SK-N-MC (cell line): ENCODE results near the gene PLVAP.

Source experiments
- DNase-seq: peaks from one replicate; pipeline ENCODE4 v3.0.0-alpha.2; 2011; ENCODE audit warnings: low read depth, low spot score
- H3K27ac ChIP-seq: fragments of 200-600 bp; sonication (generic); 2 replicates; pipeline ENCODE4 v1.5.1; 2016; ENCODE audit warnings: mixed run types
- H3K36me3 ChIP-seq: fragments of 200-600 bp; sonication (generic); 2 replicates; pipeline ENCODE4 v1.6.1; 2017; ENCODE audit warnings: antibody characterized with exemption, low read length, mixed read lengths; ENCODE audit not compliant: insufficient read depth
- H3K4me3 ChIP-seq: fragments of 200-600 bp; sonication (generic); 2 replicates; pipeline ENCODE4 v1.5.1; 2016
- H3K9ac ChIP-seq: fragments of 200-600 bp; sonication (generic); 2 replicates; pipeline ENCODE4 v1.8.0; 2017; ENCODE audit warnings: mixed run types, mixed read lengths; ENCODE audit not compliant: insufficient read length
- H3K9me3 ChIP-seq: fragments of 200-600 bp; sonication (generic); 2 replicates; pipeline ENCODE4 v1.6.1; 2017; ENCODE audit warnings: low read depth, mild to moderate bottlenecking, antibody characterized with exemption, low read length, moderate library complexity, mixed read lengths
- EZH2 ChIP-seq: fragments of 200-600 bp; sonication (generic); IDR thresholded peaks from one replicate; pipeline ENCODE4 v1.6.1; 2017; ENCODE audit warnings: antibody characterized with exemption
- FOXP2 ChIP-seq: optimal IDR thresholded peaks from 2 replicates; pipeline ENCODE3; 2011; ENCODE audit warnings: mild to moderate bottlenecking, moderate library complexity; ENCODE audit not compliant: insufficient read depth; ENCODE audit errors: extremely low read length, control extremely low read depth
- POLR2AphosphoS5 ChIP-seq: IDR thresholded peaks from 2 replicates; pipeline ENCODE4 v1.6.1; 2012; ENCODE audit warnings: mild to moderate bottlenecking, low read depth, low read length, borderline replicate concordance

Gene PLVAP, protein sequence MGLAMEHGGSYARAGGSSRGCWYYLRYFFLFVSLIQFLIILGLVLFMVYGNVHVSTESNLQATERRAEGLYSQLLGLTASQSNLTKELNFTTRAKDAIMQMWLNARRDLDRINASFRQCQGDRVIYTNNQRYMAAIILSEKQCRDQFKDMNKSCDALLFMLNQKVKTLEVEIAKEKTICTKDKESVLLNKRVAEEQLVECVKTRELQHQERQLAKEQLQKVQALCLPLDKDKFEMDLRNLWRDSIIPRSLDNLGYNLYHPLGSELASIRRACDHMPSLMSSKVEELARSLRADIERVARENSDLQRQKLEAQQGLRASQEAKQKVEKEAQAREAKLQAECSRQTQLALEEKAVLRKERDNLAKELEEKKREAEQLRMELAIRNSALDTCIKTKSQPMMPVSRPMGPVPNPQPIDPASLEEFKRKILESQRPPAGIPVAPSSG

DNA sequence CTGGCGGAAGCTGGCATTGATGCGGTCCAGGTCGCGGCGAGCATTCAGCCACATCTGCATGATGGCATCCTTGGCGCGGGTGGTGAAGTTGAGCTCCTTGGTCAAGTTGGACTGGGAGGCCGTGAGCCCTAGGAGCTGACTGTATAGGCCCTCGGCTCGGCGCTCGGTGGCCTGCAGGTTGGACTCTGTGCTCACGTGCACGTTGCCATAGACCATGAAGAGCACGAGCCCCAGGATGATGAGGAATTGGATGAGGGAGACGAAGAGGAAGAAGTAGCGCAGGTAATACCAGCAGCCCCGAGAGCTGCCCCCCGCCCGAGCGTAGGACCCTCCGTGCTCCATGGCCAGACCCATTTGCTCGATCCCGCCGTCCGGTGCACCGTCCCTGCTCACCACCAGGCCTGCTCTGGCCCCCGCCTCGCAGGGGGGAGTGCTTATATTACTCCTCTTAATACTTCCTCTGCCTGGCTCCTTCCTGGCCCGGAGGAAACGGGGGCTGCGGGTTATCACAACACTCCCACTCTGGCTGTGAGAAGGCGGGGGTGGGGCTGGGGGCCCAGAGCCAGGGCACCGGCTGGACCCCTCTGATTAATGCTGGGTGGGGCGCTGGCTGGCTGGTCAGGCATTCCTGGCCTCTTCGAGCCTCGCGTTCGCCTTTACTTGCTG is at the start of gene PLVAP:
PLVAP (minus strand) TSS at position 408 of the 666 bp plus-strand sequence; CDS start at position 354, 54 bp downstream.
- Histone ChIP-seq H3K27ac (no peak within 1 kb of the TSS), H3K36me3 (no peaks in the 10 kb centered on the region), H3K9ac (no peak within 1 kb of the TSS), H3K9me3 (no peaks in the 10 kb centered on the region), H3K4me3 (no peak within 1 kb of the TSS)
- DNase-seq: no peak
- TF ChIP-seq EZH2 (no peak), FOXP2 (no peak), POLR2AphosphoS5 (no peak)

DNA sequence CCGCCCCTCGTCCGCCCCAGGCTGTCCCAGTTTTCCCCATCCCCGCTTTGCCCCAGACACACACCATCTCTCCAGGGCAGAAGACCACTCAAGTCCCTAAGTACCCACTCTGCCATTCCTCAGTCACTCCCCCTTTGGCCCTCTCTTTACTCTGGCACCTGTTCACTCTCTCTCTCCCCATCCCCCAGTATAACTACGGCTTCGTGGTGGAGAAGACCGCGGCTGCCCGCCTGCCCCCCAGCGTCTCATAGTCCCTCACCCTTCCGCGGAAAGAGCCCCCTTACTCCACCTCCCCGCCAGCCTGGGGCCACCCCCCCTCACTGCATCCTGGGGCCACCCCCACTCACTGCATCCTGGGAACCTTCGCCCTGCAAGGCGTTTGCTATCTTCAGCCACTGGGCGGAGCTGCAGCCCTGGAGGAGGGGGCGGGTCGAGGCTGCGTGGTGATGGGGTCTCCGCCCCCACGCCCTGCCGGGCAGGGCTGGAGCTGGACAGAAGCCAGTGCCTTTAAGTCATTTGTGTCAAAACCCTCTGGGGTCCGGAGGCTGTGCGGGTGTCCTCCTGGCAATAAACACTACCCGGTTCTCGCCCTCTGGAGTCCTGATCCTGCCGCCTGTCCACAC is 47.7 kb upstream of the PLVAP start:
- TF ChIP-seq POLR2AphosphoS5 (no peak), EZH2 (no peak), FOXP2 (no peak)
- Histone ChIP-seq H3K27ac (no peak overlapping the region), H3K4me3 (no peak overlapping the region), H3K9me3 (no peaks in the 10 kb centered on the region), H3K36me3 (peaks cover 3% of the 10 kb centered on the region; the same call in 1 of the 2 replicates), H3K9ac (no peak overlapping the region)
- DNase-seq: no peak

DNA sequence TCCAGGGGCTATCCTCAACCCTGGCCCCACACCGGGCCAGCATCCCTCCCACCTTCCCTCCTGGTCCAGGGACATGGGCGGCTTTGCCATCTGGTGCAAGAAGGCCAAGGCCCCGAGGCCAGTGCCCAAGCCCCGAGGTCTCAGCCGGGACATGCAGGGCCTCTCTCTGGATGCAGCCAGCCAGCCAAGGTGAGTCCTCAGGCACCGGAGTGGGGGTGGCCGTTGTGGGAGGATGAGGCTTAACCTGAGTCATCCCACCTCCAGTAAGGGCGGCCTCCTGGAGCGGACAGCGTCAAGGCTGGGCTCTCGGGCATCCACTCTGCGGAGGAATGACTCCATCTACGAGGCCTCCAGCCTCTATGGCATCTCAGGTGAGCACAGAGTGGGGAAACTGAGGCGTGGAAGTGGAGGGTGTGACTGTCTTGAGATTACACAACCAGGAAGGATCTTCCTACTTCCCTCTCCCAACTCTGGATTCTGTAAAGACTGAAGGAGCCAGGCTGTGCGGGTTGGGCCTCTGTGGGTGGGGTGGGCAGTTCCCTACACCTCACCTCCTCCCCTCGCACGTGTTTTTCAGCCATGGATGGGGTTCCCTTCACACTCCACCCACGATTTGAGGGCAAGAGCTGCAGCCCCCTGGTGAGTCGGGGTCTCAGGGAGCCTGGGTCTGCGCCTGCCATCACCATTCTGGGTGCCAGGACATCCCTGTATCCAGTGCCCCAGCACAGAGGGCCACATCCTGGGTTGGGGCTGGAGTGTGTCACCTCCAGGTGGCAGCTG is 46.5 kb upstream of the PLVAP start:
- peaks cover 3% of the 10 kb centered on the region; the same call in 1 of the 2 replicates for H3K36me3 ChIP-seq
- no peaks in the 10 kb centered on the region for H3K9me3 ChIP-seq
- no peak overlapping the region for H3K4me3 ChIP-seq
- no peak overlapping the region for H3K27ac ChIP-seq
- TF ChIP-seq FOXP2 (no peak), POLR2AphosphoS5 (no peak), EZH2 (no peak)
- no peak overlapping the region for H3K9ac ChIP-seq
- DNase-seq: no peak

DNA sequence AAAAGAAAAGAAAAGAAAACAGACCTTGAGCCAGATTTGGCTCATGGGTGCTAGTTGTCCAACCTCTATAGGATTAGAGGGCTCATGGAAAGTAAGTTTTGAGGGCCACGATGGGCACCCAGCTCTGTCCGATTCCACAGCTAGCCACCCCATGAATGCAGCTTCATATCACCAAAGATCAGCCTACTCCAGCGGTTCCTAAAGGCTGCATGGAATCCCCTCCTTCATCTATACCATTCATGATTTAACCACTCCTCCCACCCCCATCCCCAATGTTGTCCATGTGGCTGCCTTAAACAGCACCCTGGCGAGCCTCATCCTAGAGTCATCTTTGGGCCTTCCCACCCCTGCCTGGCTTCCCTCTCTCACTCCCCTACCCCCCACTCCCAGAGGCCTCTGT is 44.8 kb upstream of the PLVAP start:
- Histone ChIP-seq H3K27ac (no peak overlapping the region), H3K9ac (no peak overlapping the region), H3K9me3 (no peaks in the 10 kb centered on the region), H3K36me3 (peaks cover 3% of the 10 kb centered on the region; the same call in 1 of the 2 replicates), H3K4me3 (no peak overlapping the region)
- no peak for DNase-seq
- TF ChIP-seq POLR2AphosphoS5 (no peak), EZH2 (no peak), FOXP2 (no peak)

DNA sequence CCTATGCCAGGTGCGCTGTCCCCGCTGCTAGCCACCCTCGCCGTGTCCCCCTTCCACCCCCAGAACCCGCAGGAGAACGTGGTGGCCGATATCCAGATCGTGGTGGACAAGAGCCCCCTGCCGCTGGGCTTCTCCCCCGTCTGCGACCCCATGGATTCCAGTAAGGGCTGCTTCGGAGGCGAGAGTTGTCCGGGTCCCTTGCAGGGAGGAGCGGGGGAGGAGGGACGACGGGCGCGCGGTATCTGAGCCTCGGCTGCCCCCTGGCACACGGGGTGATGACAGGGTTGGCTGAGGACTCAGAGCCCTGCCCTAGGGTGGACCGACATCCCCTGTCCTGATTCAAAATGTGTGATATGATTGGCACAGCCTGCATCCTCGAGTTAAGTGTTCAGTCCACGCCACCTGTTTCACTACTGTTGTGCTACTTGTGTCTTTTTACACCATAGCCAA is 43.4 kb upstream of the PLVAP start:
- no peak for TF ChIP-seq EZH2
- no peak for TF ChIP-seq FOXP2
- TF ChIP-seq POLR2AphosphoS5: no peak
- Histone ChIP-seq H3K27ac (no peak overlapping the region), H3K4me3 (peak overlapping the region; percentile 98), H3K9me3 (no peaks in the 10 kb centered on the region), H3K9ac (peak overlapping the region; percentile 85), H3K36me3 (peaks cover 3% of the 10 kb centered on the region; the same call in 1 of the 2 replicates)
- no peak for DNase-seq

DNA sequence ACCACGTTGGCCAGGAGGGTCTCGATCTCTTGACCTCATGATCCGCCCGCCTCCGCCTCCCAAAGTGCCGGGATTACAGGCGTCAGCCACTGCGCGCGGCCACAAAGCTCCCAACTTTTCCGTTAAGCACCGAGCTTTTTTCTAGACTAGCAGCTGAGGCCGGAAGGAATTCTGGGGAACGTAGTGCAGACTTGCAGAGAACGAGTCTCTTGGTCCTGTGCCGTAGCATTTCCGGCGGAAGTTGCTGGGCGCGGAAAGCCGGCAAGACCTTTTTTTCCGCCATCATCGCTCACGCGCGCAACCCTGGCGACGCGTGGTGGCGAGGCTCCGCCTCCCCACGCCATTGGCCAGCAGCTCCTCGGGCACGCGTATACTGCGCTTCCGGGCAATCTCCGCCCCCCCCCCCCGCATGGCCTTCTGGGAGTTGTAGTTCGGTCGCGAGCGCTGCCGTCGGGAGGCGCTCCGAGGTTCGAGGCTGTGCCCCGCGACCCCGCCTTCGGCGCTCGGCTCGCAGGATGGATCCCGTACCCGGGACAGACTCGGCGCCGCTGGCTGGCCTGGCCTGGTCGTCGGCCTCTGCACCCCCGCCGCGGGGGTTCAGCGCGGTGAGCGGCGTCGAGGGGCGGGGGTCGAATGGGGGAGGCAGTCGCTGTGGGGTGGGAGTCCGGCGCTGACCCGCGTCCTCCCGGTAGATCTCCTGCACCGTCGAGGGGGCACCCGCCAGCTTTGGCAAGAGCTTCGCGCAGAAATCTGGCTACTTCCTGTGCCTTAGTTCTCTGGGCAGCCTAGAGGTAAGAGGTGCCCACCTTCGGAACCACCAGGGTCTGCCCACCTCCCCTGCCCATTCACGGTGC is 42.7 kb upstream of the PLVAP start, which contains the start of gene MVB12A:
MVB12A (plus strand) TSS at position 427 of the 854 bp plus-strand sequence; CDS start at position 516, 89 bp downstream.
- TF ChIP-seq EZH2: no peak
- peak; percentile 69 for TF ChIP-seq POLR2AphosphoS5
- Histone ChIP-seq H3K27ac (peak within 1 kb of the TSS; percentile 83), H3K4me3 (peak within 1 kb of the TSS; percentile 98), H3K9me3 (no peaks in the 10 kb centered on the region), H3K9ac (peak within 1 kb of the TSS; percentile 85), H3K36me3 (peaks cover 3% of the 10 kb centered on the region; the same call in 1 of the 2 replicates)
- DNase-seq: peak; percentile 99

DNA sequence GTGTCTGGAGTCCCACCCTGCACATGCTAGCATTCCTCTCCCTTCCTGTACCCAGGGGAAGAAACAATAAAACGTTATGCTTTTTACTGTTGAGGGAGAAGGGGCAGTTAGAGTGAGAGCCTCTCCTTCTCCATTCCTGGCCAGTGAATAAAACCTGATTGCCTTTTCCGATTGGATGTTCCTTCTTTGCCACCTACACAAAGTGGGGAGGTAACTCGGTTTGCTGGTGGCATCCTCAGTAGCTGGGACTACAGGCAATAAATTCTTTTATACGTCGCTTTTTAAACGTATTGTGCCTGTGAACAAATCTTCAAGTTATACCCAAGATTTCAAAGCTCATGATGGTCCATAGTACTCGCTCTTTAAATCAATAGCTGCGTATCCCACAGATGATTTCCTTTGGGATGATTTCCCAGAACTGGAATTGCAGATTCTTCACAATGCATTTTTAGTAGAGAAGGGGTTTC is 42.0 kb upstream of the PLVAP start:
- Histone ChIP-seq H3K36me3 (peaks cover 3% of the 10 kb centered on the region; the same call in 1 of the 2 replicates), H3K4me3 (peak overlapping the region; percentile 98), H3K27ac (peak overlapping the region; percentile 83), H3K9me3 (no peaks in the 10 kb centered on the region), H3K9ac (peak overlapping the region; percentile 74)
- DNase-seq: no peak
- TF ChIP-seq FOXP2 (no peak), POLR2AphosphoS5 (no peak), EZH2 (no peak)
